AG09309 (cell line): ENCODE data around the gene ADGRG1.
"Not testable (repeated sequence)": the region's sequence is repeated elsewhere in the genome, so short reads cannot be mapped to it uniquely, and the experiment has no call there.

ENCODE experiments used
- DNase-seq: peaks from one replicate; pipeline ENCODE4 v3.0.0-alpha.2; 2010; ENCODE audit warnings: low read depth
- H3K4me3 ChIP-seq: 2 replicates; pipeline ENCODE4 v1.5.1; 2011; ENCODE audit warnings: mild to moderate bottlenecking, low read depth, low read length, moderate library complexity; ENCODE audit not compliant: control insufficient read depth
- CTCF ChIP-seq: IDR thresholded peaks from 2 replicates; pipeline ENCODE4 v1.5.1; 2011; ENCODE audit warnings: mild to moderate bottlenecking, low read depth, low read length, inconsistent platforms; ENCODE audit not compliant: insufficient read depth, control insufficient read depth; ENCODE audit errors: missing control alignments

Gene ADGRG1

GRCh38 chr16:57707331-57707730, 78.9 kb downstream of the ADGRG1 start:
- TF ChIP-seq CTCF, result no peak
- no peak overlapping the region for H3K4me3 ChIP-seq

GRCh38 chr16:57708168-57708567, 79.7 kb downstream of the ADGRG1 start:
- H3K4me3 ChIP-seq, result no peak overlapping the region
- DNase-seq, result no peak
- TF ChIP-seq CTCF, result no peak

More at GRCh38 chr16:57707331-57707730, 78.9 kb downstream of the ADGRG1 start:
- DNase-seq, result no peak

- no peak for TF ChIP-seq CTCF
- no peak overlapping the region for H3K4me3 ChIP-seq
- no peak for DNase-seq
Observed at GRCh38 chr16:57709663-57710062, 81.2 kb downstream of the ADGRG1 start.

GRCh38 chr16:57711346-57711745, 82.9 kb downstream of the ADGRG1 start:
- no peak for TF ChIP-seq CTCF
- DNase-seq, result no peak
- H3K4me3 ChIP-seq, result no peak overlapping the region

- H3K4me3 ChIP-seq, result no peak overlapping the region
- DNase-seq, result no peak
- no peak for TF ChIP-seq CTCF
Observed at GRCh38 chr16:57711993-57712392, 83.6 kb downstream of the ADGRG1 start.

GRCh38 chr16:57712569-57712968, 84.1 kb downstream of the ADGRG1 start:
- not testable (repeated sequence) for H3K4me3 ChIP-seq, DNase-seq

GRCh38 chr16:57713596-57713995, 85.2 kb downstream of the ADGRG1 start:
- TF ChIP-seq CTCF, result no peak
- no peak for DNase-seq
- no peak overlapping the region for H3K4me3 ChIP-seq
